ENCODE results near the gene DDR1.

DDR1 gene

GRCh38 chr6:30932665-30933365 is 48.5 kb downstream of the DDR1 start:
- TF ChIP-seq GATA2 (IDR thresholded peaks at IDR 0.05; ENCODE audit: low read depth, low read length), result no peak
- TF ChIP-seq GATA3 (IDR thresholded peaks at IDR 0.05; ENCODE audit: low read depth, low read length), result no peak

DNA sequence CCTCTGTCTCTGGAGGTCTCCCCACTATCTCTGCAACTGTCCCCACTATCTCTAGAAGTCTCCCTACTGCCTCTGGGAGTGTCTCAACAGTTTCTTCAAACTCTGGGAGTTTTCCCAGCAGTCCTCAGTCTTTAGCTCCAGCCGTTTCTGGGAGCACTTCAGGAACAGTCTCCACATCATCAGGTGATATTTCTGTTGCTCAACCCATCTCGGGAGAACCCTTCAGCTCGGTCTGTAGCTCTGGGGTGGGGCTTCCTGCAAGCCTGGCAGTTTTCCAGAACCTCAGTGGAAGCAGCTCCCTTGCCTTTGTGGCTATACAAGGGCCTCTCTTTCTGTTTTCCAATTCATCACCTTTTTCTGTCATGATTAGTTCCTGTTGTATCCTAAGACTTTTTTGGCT is 50.7 kb downstream of the DDR1 start:
- TF ChIP-seq GATA2 (IDR thresholded peaks at IDR 0.05; ENCODE audit: low read depth, low read length), result no peak
- TF ChIP-seq GATA3 (IDR thresholded peaks at IDR 0.05; ENCODE audit: low read depth, low read length), result no peak

DNA sequence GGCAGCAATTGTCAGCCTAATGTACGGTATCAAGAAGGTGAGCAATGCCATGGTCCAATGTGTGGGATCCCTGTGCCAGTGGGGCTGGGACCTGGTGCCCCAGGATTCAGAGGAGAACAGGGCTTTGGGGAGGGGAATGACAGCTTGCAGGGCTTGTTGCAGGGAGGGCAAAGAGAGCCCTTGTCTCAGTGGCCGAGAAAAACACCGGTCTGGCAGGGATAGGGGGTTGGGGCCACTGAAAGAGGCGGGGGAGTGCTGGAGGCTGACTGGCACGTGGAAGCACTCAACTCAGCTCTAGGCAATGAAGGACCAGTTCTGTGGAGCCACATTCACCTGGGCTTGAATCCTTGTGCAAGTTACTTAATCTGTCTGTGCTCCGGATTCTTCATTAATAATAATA is 52.9 kb downstream of the DDR1 start:
- TF ChIP-seq GATA3 (IDR thresholded peaks at IDR 0.05; ENCODE audit: low read depth, low read length) (no peak), GATA2 (IDR thresholded peaks at IDR 0.05; ENCODE audit: low read depth, low read length) (no peak)

DNA sequence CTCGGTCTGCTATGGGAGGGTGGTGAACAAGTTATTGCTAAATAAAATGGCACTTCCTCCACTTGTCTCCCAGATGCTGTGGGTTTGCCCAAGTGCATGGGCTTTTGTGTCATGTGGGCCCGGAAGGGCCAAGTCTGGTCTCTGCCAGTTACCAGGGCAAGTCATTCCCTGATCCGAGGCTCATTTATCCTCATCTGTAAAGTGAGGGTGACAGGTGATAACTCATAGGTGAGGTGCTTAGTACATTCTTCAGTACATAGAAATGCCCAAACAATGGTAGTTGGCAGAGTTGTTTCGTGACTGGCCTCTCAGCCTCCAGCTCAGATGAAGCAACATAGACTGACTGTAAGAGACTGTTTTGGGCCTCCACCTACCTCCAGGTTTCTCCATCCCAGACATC is 54.4 kb downstream of the DDR1 start:
- TF ChIP-seq GATA3 (IDR thresholded peaks at IDR 0.05; ENCODE audit: low read depth, low read length) (no peak), GATA2 (IDR thresholded peaks at IDR 0.05; ENCODE audit: low read depth, low read length) (no peak)

- TF ChIP-seq GATA2 (IDR thresholded peaks at IDR 0.05; ENCODE audit: low read depth, low read length), result no peak
- no peak for TF ChIP-seq GATA3 (IDR thresholded peaks at IDR 0.05; ENCODE audit: low read depth, low read length)
Observed at GRCh38 chr6:30939473-30939872, 55.2 kb downstream of the DDR1 start.

GRCh38 chr6:30940361-30940986 is 56.2 kb downstream of the DDR1 start, which contains the start of gene MUCL3:
TSS of gene MUCL3 (plus strand) at chr6:30940973. CDS start at chr6:30941000, 27 bp downstream.
- TF ChIP-seq GATA3 (IDR thresholded peaks at IDR 0.05; ENCODE audit: low read depth, low read length) (no peak), GATA2 (IDR thresholded peaks at IDR 0.05; ENCODE audit: low read depth, low read length) (no peak)

- TF ChIP-seq GATA3 (IDR thresholded peaks at IDR 0.05; ENCODE audit: low read depth, low read length) (no peak), GATA2 (IDR thresholded peaks at IDR 0.05; ENCODE audit: low read depth, low read length) (no peak)
Observed at GRCh38 chr6:30942338-30943060, 58.2 kb downstream of the DDR1 start.

- no peak for TF ChIP-seq GATA3 (IDR thresholded peaks at IDR 0.05; ENCODE audit: low read depth, low read length)
- TF ChIP-seq GATA2 (IDR thresholded peaks at IDR 0.05; ENCODE audit: low read depth, low read length), result no peak
Observed at GRCh38 chr6:30944051-30944450, 59.7 kb downstream of the DDR1 start.

DNA sequence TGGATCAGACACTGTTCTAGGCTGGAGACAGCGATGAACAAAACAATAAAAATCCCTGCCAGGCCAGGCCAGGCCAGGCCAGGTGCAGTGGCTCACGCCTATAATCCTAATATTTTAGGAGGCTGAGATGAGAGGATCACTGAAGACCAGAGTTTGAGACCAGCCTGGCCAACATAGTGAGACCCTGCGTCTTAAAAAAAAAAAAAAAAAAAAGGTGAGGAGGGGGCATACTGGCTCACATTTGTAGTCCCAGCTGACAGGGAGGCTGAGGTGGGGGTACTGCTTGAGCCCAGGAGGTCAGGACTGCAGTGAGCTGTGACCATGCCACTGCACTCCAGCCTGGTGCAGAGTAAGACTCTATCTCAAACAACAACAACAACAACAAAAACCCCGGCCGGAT is 61.0 kb downstream of the DDR1 start:
- no peak for TF ChIP-seq GATA2 (IDR thresholded peaks at IDR 0.05; ENCODE audit: low read depth, low read length)
- TF ChIP-seq GATA3 (IDR thresholded peaks at IDR 0.05; ENCODE audit: low read depth, low read length), result no peak

- TF ChIP-seq GATA2 (IDR thresholded peaks at IDR 0.05; ENCODE audit: low read depth, low read length) (no peak), GATA3 (IDR thresholded peaks at IDR 0.05; ENCODE audit: low read depth, low read length) (no peak)
Observed at GRCh38 chr6:30947231-30947630, 62.9 kb downstream of the DDR1 start.

GRCh38 chr6:30948811-30949210 is 64.5 kb downstream of the DDR1 start:
- TF ChIP-seq GATA3 (IDR thresholded peaks at IDR 0.05; ENCODE audit: low read depth, low read length) (no peak), GATA2 (IDR thresholded peaks at IDR 0.05; ENCODE audit: low read depth, low read length) (no peak)

All from SH-SY5Y (cell line).